Left cardiac atrium (tissue), 4 donors: ENCODE measurements around the gene NTN3. TPM values are rescaled to one million over a fixed set of nuclear protein-coding genes. Genes with fewer than 3 reads are reported as not detected.

Source experiments
- ATAC-seq, 2 donors: fragments of 200-7000 bp; cut with Tn5 transposase; one replicate each; pipeline ENCODE4 v1.9.1; 2020; ENCODE audit warnings: mild to moderate bottlenecking in 2 of 2, moderate library complexity in 2 of 2
- DNase-seq: peaks from one replicate; pipeline ENCODE4 v3.0.0-alpha.2; 2020
- intact Hi-C, 2 donors: fragments of 100-400 bp; cut with DNase I; formaldehyde crosslinking; loops; one replicate each; pipeline versions ENCODE4 v1.14.1 to v1.15.1; 2022 to 2023
- total RNA-seq, 2 donors: library from RNA; stranded (reverse); fragmentation: NEBNext Ultra II Directional; extraction: Animal tissue kit (Norgen Biotek cat#: 25700); gene quantifications; one replicate each; pipeline ENCODE4 v1.2.1, GENCODE V29; 2021
- donor health status: DM: no; HTN: yes; CAD: no.
- donor health status: DM: no; HTN: yes; CAD: no; lungs with severe emphysema.
- donor health status: DM: yes; HTN: yes; CAD: no.
- donor health status: Dilated cardiomyopathy.

NTN3 gene
- total RNA-seq, 2 donors from 2014 or later: 0.39 to 0.65 TPM

DNA sequence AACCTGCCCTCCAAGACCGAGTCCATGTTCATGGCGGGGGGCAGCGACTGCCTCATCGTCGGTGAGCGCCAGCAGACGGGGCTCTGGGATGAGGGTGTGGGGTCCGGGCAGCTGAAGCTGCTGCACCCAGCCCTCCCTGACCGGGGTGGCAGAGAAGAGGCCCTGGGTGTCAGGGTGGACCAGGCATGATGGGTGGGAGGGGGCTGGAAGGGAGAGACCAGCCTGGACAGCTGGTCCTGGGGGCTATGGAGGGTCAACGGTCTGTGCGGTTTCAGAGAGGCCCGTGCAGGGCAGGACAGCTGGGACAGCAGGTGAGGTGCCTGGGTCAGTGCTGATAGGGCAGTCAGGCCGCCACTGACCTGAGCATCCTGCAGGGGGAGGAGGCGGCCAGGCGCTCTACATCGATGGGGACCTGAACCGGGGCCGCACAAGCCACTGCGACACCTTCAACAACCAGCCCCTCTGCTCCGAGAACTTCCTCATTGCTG, 29.4 kb downstream of the NTN3 start:
- ATAC-seq (no peak), DNase-seq (no peak)
- intact Hi-C loops: loop anchor here in 1 of 2 donors (2.0 kb wide), 1 partner anchor 160 kb away; the partner anchor contains the start of gene ABCA3

DNA sequence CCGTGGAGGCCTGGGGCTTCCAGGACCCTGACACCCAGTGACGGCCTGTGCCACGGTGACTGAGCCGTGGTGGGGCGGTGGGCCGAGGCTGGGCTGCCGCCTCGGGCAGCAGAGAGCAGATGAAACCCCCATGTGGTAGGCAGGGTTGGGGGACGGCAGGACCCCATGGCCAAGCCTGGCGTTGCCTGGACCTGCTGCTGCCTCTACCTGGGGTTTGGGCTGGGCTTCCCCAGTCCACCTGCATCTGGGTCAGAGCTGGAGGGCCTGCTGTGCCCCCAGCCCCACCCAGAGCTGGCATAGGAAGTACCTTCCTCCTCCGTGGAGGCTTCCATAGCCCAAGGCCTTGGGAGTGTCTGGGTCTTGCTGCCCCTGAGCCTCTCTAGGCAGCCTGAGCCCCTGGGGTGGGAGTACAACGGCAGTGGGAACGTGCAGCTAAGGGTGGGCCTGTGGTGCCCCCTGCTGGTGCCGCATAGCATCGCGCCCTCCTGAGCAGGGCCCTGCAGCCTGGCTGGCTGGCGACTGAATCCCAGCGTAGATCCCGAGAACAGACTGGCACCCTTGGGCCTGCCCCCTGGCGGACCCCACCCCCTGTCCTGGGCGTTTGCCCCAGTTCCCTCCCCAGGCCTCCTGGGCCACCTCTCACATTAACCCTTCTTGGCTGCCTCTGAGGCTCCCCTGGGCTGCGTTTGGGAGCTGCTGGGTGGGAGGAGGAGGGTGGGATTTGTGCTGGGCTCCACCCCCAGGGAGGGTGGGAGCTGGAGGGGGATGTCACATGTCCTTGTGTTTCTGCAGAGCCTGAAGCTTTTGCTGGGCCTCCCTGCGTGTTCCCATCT, 30.0 kb downstream of the NTN3 start:
- intact Hi-C loops: loop anchor here in 1 of 2 donors (2.0 kb wide), 1 partner anchor 160 kb away; the partner anchor contains the start of gene ABCA3
- peak; percentile 81 for DNase-seq
- peak; percentile 83 for ATAC-seq

DNA sequence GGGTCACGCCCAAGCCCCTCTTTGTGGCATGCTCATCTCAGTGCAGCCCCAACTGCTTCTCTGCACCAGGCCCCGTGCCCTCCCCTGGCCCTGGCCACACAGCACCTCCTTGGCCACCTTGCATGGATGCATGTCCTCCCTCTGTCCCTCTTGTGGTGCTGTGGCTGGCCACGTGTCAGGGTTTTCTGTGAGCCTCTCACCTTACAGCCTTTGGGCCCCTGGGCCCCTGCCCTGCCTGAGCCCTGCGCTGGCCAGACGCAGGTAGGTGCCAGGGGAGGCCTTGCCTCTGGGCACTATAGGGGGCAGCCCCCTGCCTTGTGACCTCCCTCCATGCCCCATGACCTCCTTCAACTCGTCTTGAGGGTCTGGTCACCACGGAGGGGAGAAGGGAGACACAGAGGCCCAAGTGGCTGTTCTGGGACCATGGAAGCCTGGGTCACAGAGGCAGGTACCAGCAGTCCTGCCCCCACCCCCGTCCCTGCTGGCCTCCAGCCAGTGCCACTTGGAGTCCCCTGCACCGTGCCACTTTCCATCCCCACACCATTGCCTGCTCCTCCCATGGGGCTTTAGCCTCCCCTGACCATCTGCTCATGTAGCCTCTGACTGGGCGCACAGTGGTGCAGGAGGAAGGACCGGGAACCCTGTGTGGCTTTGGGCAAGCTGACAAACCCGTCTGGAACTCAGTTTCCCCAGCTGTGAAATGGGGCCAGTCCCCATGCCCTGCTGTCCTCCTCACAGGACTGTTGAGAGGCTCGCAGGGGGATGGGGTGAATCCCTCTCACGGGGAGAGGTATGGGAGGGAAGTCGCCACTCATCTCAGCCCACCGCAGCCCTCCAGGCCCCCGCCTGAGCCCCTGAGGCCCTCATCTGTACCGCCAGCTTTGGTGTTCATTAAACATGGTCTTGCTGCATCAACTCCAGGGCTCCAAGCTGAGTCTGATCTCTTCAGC, 31.1 kb downstream of the NTN3 start:
- intact Hi-C loops: loop anchor here in 1 of 2 donors (2.0 kb wide), 1 partner anchor 161 kb away; the partner anchor contains the start of gene ABCA3
- DNase-seq: no peak
- ATAC-seq: no peak

DNA sequence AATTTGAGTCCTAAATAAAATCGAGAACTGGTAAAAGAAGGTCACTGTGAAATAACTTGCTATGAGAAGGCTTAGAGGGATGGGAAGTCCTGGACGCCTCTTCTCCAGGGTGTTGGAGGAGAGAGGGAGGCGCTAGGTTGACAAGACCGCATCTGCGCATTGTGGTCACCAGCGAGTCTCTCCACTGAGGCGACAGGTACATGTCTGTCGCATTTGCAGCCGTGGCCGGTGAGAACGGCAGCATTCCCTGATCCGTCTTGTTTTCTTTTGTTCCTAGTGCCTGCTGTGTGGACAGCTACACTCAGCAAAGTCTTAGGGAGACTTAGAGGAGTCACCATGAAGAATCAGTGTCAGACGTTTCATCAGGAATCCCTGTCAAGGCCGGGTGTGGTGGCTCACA, 34.6 kb downstream of the NTN3 start:
- ATAC-seq (no peak), DNase-seq (no peak)
- intact Hi-C loops: no loop called here

DNA sequence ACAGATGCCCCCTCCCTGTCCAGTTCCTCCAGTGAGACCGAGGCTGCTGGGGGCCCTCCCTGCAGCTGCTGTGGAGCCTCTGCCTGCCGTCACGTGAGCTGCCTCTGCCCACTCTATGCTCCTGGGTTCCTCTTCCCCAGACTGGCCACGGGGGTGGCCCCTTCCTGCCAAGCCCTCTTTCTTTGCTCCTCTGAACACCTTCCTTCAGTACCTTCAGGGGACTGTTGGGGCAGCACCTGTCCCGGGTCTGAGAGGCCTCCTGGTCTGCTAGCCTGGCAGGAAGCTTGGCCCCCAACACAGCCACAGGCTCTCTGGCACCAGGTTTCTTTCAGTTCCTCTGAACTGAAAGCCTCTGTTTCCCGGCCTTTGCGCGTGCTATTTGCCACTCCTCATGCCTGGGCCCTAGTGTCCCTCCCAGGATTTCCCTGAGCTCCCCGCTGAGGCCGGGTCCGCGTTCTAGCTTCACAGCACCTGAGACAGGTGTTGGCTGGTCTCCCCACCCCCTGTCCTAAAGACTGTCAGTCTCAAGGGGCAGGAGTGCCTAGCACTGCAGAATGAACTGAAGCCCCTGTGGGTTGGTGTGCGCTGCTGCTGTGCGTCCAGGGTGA, 36.1 kb downstream of the NTN3 start:
- intact Hi-C loops: no loop called here
- ATAC-seq (peak; percentile 4 to 39), DNase-seq (no peak)

DNA sequence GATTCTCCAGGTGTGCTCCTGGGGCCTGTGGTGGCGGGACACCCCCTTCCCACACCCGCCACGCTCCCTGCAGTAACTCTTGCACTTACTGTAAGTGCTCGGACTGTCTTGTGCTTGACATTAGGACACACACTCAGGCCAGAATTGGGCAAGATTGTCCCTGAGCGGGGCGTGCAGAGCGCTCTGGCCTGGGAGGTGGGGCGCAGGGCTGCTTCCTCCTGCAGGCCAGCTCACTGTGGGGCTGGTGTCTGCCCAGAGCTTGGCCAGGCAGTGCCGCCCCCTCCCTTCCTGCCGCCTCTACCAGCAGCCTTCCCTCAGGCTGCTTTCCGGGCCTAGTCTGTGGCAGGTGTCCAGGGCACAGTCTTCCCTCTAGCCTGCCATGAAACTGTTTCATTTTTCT, 36.6 kb downstream of the NTN3 start:
- DNase-seq (peak; percentile 63), ATAC-seq (peak; percentile 45 to 64)
- intact Hi-C loops: no loop called here

- intact Hi-C loops: no loop called here
- ATAC-seq (no peak), DNase-seq (no peak)
These were observed 37.8 kb downstream of the NTN3 start for GRCh38 chr16:2508722-2509400.

DNA sequence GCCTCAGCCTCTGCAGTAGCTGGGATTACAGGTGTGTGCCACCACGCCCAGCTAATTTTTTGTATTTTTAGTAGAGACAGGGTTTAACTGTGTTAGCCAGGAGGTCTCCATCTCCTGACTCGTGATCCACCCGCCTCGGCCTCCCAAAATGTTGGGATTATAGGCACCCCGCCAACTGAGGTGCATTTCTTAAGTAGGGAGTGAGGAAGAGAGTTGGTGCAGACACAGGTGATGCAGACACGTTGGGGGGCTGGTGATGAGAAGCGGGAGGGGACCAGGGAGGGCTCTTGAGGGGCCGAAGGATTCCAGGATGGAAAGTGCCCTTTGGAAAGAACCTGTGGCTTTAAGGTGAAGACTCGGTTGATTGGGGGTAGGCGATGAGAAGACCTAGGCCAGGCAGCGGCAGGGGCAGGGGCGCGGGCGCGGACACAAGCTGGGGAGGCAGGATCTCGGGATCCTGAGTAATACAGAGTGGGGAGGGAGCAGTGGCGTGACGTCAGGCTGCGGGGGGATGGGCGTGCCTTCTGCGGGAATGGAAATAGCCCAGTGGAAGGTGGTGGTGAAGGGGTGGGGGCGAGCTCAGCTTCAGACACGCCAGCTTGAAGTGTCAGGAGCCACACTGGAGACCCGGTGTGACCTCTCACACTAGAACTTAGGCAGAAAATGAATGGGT, 40.2 kb downstream of the NTN3 start:
- DNase-seq (peak; percentile 84), ATAC-seq (peak; percentile 15 to 16)
- intact Hi-C loops: no loop called here

GRCh38 chr16:2511996-2512734, 41.1 kb downstream of the NTN3 start:
- ATAC-seq: no peak
- DNase-seq: peak; percentile 11
- intact Hi-C loops: no loop called here

DNA sequence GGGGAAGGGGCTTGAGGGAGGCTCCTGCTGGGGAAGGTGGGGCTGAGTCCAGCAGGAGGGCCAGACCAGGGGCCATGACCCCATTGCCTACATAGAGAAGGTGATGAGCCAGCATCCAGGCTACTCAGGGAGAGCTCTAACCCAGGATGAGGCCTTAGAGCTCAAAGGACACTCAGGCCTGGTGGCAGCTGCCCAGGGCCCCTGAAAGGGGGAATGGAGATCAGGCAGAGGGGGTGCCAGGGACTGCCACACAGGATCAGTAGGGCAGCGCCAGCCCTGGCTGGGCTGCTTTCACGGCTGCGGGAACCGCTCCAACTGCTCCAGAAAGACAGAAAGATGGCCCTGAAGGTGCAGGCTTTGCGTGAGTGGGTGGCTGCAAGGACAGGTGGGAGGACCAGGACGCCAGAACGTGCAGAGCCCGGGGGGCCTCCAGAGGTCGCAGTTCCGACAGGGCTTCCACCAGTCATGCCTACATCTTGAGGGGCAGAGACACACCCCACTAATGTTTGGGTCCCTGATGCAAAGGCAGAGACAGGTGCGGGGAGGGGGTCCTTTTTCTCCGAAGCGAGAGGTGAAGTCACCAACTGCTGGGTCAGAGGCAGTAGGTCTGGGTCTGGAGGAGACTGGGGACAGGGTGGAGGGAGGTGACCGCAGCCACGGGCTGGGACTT, 41.8 kb downstream of the NTN3 start:
- intact Hi-C loops: no loop called here
- DNase-seq (peak; percentile 32), ATAC-seq (no peak)

DNA sequence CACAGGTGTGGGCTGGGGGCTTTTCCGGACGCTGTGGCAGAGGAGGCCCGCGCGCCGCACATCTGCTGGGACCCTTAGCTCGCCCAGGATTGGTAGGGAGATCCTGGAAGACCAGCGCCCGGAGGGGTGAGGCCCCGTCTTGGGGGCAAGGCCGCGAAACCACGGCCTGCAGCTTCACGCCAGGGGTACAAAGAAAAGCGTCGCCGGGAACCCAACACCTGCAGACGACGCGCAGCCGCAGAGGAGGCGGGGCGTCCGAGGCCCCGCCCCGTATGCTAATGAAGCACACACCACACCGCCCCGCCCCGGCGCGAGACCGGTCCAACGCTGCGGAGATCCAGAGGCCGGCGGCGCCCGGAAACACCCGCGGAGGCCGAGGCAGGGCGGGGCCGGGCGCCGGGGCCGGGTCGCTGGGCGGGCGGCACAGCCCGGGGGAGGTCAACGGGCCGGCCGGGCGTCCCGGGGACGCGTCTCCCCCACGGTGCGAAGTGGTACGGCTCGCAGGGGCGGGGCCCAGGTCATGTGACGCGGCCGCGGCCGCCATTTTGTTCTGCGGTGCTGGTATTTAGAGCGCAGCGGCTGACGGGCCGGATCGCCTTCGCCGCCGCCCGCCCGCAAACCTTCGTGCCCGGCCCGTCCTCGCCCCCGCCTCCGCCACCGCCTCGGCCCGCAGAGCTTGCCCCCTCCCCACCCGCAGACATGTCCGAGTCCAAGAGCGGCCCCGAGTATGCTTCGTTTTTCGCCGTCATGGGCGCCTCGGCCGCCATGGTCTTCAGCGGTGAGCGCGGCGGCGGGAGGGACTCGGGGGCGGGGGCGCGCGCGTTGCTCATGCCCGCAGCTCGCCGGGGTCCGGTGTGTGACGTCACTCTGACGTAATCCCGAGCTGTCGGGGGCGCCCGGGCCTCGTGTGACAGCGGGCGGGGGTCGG, 42.6 kb downstream of the NTN3 start, which contains the start of gene ATP6V0C:
TSS of gene ATP6V0C (plus strand) at position 548 of the 928 bp plus-strand sequence. CDS start at position 700, 152 bp downstream.
- intact Hi-C loops: no loop called here
- DNase-seq: peak; percentile 94
- ATAC-seq: peak; percentile 86 to 93

DNA sequence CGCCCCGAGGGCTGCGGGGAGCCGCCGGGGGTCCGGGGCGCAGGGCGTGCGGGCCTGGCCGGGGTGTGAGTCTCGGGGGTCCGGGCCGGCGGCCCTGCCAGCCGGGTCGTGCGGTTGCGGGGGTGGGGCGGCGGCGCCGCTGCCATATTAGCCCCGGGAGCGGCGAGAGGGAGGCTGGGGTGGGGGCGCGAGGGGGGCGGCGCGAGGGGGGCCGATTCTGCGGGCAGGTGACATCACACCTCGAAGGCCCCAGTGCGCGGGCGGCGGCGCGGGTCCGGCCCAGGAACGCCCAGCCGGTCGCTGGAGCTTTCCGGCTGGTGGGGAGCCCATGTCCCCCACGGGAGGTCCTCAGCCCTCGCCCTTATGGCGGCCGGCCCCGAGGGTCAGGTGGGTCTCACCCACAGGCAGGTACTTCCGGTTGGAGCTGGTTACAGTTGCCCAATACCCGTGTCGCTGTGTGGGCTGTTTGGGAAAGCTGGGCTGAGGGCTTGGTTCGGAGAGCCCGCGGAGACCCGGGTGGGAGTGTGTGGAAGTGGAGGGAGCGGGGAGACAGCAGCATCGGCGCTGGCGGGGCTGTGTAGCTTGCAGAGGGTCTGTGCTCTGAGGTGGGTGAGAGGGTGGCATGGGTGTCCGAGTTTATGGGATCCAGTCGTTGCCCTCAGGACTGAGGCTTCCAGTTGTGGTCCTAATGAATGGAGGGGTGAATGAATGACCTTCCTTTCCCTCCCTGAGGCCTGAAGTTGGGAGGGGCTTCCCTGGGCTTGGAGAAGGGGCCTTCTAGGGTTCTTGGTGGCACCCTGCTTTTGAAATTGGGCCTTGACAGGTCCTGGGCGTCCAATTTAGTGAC, 43.5 kb downstream of the NTN3 start:
- peak; percentile 36 for DNase-seq
- intact Hi-C loops: no loop called here
- peak in 1 of 2 donors; percentile 3 for ATAC-seq

GRCh38 chr16:2515180-2515851, 44.2 kb downstream of the NTN3 start:
- ATAC-seq: no peak

More at GRCh38 chr16:2515180-2515851, 44.2 kb downstream of the NTN3 start:
- intact Hi-C loops: no loop called here
- DNase-seq: peak; percentile 42
